ENCODE measurements around the gene TPO.
"Not testable (repeated sequence)": the region's sequence is repeated elsewhere in the genome, so short reads cannot be mapped to it uniquely, and the experiment has no call there.

TPO gene

DNA sequence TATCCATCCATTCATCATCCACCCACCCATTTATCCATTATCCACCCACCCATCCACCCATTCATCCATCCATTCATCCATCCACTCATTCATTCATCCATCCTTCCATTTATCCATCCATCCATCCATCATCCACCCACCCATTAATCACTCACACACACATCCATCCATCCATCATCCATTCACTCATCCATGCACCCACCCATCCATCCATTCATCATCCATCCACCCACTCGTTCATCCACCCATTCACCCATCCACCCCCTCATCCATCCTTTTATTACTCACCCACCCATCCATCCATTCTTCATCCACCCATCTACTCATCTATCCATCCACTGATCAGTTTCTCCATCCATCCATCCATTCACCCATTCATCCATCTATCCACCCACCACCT, 8.1 kb upstream of the TPO start:
- DNase-seq (ENCODE audit: low read depth in 2 of 2): no peak

DNA sequence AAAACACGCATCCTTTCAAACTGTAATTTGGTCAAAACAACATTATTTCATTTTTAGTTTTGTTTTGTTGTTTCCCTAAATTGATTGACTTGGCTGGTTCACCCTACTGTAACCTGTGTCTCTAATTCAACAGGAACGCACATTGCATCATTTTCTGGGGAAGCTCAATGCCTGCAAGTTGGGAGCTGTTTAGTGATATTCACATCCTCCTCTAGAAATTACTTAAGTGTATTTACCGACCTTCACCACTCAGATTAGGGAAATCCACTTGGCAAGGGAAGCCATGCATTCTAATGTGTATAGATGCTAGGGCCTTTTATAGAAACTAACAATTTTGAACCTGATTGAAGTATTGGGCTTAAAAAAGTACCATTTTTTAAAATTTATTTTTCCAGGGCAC, 7.3 kb upstream of the TPO start:
- DNase-seq (ENCODE audit: low read depth in 2 of 2): no peak

DNA sequence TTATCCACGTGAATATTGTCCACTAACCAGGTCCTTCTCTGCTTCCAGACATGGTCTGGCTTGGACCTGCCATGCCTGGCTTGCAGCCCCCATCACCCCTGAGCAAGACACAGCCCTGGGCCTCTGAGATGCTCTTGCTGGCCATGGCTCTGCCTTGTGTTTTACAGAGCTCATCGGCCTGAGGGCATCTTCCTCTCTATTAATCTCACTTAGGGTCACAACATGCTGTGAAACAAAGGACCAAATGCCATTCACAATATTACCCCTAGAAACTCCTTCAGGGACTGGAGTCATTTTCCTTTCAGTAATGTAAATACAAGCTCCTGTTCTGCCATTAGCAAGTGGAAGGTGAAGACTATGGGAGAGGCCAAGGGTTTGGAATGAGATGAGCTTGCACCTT, 6.8 kb upstream of the TPO start:
- no peak for DNase-seq (ENCODE audit: low read depth in 2 of 2)

DNA sequence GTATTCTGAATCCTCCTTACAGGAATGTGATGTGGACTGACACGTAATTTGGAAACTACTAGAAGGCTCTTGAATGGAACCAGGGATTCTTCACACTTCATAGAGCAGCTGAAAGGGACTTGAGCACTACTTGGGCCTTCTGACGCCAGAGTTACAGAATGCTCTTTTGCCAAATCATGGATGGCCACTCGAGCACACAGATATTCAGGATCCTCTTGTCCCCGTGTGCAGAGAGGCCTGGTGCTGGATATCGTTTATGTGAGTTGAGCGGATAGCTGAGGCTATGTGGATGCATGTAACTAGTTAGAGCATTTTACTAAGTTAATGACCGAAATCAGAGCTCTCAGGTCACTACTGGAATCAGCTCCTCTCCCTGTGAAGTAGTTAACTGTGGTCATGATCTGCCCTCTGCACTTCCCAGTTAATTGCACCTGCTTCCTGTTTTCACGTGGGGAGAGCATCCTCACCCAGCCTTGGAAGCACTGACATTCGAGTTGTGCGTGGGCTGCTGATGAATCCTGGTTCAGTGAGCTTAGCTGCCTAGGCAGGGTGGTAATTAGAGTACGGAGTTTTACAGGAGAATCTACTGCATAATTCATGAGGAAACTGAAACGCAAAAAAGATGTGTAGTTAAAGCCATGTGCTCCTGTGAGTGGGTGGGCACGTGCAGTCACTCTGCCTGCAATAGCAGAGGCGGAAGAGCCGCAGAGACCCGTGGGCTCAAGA, 5.2 kb upstream of the TPO start:
- DNase-seq (ENCODE audit: low read depth in 2 of 2): no peak

DNA sequence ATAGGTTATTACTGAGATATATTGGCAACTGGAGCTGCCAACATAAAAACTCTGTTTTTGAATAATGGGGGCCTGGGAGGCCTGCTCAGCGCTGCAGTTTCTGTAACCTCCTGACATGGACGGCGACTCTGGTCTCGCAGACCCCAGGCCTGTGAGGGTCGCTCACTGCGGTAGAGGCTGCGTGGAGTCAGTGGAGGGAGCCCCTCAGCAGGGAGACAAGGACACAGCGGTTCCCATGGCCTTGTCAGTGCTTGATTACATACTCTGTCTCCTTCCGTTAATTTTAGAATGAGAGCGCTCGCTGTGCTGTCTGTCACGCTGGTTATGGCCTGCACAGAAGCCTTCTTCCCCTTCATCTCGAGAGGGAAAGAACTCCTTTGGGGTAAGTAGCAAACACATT, 858 bp downstream of the TPO start:
- no peak for DNase-seq (ENCODE audit: low read depth in 2 of 2)

DNA sequence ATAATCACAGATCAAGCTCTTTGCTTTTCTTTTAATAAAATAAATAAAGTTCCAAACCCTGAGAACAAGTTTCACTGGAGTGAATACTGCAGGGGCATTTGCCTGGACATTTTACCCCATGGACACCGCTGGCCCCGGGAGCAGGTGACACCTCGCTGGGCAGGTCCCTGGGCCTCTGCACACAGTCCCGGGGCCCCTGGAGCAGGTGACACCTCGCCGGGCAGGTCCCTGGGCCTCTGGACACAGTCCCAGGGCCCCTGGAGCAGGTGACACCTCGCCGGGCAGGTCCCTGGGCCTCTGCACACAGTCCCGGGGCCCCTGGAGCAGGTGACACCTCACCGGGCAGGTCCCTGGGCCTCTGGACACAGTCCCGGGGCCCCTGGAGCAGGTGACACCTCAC, 1.6 kb downstream of the TPO start:
- DNase-seq (ENCODE audit: low read depth in 2 of 2): not testable (repeated sequence)

DNA sequence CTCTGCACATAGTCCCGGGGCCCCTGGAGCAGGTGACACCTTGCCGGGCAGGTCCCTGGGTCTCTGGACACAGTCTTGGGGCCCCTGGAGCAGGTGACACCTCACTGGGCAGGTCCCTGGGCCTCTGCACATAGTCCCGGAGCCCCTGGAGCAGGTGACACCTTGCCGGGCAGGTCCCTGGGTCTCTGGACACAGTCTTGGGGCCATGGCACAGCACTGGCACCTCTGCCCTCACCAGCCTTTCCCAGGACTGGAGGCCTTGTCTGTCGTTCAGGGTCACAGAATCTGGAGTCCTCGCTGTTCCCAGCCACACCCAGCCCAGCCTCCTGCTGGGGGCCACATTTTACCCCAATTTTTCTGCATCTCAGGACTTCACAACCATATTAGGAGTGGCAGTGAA, 2.2 kb downstream of the TPO start:
- no peak for DNase-seq (ENCODE audit: low read depth in 2 of 2)

DNA sequence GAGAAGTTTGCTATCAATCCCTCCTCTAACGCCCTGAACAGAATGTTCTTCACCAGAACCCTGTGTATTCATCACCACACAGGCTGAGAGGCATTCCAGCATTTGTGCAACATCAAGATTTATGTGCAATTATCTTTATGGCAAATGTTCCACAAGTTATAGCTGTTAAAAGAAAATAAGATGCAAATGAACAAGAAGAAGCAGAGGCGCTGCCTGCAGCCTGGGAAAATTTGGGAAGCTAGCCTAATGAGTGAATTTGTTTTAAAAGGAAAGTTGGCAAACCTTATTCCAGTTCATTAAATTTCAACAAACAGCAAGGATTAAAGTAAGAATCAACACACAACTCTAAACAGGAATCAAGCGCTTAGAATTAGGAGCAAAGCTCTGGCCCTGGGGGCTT, 5.3 kb downstream of the TPO start:
- no peak for DNase-seq (ENCODE audit: low read depth in 2 of 2)

DNA sequence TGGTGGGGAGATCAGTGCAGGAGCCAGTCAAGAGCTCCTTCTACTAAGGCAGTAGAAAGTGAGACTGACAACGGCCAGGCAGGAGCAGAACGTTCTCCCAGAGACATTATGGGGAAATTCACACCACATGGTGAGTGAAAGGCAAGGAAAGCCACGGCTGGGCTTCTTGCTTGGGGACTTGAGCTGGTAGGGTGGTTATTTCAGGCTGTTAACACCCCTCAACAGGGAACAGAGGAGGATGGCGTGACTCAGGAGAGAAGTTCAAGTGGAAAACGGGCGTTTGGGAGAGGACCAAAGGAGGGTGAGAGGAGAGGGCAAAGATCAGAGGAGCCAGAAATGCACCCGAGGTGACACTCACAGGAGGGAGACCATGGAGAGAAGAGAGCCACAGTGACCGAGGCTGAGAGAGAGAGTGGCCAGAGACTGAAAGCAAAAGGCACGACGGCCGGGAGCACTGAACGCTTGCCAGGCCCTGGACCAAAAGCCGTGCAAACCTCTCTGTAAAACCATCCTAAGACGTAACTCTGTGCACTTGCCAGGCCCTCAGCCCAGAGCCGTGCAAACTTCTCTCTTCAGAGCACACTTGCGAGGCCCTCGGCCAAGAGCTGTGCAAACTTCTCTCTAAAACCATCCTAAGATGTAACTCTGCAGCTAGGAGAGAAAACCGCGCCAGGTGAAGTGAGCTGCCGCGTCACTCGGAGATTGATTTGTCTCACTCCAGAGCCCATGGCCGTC, 7.7 kb downstream of the TPO start:
- DNase-seq (ENCODE audit: low read depth in 2 of 2): no peak

DNA sequence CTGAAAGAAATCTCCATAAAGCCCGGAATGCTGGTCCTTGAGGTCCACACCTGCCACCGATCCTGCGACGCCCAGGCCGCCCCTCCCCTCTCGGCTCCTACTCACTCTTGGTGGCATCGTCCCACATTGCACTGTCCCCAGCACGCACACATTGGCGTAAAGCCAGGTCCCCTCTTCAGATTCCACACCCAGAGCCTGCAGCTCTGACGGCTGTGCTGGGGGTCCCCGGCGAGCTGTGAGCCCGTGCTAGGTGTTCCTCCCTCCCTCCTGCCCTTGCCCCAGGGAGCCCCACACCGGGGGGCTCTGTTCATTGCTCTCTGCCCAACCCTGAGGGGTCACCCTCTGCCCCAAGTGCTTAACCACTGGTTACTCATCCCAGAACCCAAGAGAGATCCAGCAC, 8.5 kb downstream of the TPO start:
- no peak for DNase-seq (ENCODE audit: low read depth in 2 of 2)

DNA sequence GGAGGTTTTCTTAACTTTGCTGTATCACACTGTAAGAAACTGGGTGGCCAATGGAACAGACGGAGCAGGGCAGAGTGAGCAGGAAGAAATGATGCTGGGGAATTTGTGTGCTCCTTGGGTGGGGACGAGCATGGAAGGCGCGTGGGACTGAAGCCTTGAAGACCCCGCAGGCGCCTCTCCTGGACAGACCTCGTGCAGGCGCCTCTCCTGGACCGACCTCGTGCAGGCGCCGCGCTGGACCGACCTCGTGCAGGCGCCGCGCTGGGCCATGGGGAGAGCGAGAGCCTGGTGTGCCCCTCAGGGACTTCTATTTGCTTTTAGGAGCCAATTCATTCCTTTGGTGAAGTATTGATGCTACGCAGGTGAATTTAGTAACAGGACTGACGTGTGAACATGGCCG, 8.9 kb downstream of the TPO start:
- no peak for DNase-seq (ENCODE audit: low read depth in 2 of 2)

DNA sequence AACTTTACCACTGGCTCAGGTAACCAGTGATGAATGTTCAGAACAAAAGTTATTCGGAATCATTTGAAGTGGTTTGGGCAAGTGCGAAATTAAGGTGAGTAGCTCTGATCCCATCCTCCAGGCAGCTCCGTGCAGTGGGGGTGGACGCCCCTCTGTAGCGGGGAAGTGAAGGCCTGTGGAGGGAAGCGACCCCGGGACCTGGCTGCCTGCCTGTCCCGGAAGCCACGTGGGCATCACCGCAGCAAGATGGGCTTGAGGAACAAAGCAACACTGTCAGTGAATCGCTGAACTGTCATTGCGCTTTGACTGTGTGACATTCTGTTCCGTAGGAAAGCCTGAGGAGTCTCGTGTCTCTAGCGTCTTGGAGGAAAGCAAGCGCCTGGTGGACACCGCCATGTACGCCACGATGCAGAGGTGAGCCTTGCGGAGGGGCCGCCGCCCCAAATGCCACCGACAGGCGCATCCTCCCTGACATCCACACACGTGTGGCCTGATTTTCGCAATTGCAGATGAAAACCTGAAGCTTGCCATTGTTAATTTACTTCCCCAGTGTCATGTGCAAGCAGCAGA, 9.5 kb downstream of the TPO start:
- no peak for DNase-seq (ENCODE audit: low read depth in 2 of 2)

DNA sequence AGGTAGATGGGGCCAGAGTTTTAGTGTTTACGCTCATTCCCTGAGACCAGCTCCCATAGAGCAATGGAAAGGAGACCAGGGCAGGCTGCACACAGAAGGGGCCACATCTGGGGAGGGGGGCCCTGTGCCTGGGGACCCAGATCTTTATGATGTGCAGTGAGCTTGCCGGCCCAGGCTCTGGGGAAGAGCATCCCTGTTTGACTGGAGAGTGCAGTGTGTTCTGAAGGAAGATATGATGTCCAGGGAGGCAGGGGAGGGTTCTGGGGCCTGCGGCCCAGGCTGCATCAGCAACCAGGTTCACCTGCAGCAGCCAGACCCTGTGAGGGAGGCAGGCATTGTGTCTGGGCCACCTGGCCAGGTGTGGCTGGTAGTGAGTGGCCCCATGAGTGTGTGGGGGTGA, 13.8 kb downstream of the TPO start:
- no peak for DNase-seq (ENCODE audit: low read depth in 2 of 2)

DNA sequence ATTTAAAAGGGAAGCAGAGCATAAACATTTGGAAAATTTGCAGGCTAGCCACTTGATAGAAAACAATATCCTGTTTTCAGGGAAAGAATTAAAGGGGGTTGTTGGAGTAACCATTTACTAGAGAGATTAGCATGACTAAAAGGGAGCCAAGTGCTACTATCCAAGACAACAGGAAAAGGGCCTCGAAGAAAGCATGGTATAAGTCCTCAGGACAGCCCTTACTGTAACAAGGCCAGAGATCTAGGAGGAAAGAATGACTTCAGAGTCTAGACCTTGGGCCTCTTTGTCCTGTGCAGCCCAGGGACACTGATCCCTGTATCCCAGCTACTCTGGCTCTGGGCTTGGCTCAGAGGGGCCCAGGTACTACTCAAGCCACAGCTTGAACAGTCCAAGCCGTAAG, 16.6 kb downstream of the TPO start:
- DNase-seq (ENCODE audit: low read depth in 2 of 2): no peak

DNA sequence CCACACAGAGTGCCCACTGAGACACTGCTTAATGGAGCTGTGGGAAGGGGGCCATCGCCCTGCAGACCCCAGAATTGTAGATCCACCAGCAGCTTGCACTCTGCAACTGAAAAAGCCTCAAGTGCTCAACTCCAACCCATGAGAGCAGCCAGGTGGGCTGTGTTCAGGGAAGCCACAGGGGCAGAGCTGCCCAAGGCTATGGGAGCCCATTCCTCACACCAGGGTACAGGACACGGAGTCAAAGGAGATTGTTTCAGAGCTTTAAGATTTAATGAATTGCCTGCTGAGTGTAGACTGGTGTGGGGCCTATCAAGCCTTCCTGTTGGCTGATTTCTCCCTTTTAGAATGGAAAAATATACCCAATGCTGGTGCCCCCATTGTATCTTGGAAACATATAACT, 17.2 kb downstream of the TPO start:
- no peak for DNase-seq (ENCODE audit: low read depth in 2 of 2)

DNA sequence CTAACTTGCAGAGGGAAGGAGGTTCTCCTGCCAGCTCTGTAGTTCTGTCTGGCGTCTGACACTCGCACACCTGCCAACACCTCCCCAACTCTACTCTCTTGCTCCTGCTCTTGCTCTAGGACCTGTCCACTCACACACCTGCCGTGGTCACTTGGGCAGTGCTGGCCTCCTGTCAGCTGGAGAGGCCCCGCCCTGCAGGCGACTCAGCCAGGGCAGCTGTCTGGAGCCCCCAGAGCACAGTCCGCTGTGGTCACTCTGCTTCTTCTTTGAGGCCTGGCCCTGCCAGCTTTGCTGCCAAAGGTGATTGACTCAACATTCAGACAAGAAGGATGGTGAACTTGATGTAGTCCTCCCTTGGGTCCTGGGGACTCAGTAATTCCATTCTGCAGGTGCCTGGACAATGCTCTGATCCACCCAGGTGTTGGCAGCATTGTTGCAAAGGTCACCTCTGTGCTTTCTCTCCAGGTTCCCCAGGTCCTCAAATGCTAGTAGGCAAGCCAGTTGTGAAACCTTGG, 18.7 kb downstream of the TPO start:
- no peak for DNase-seq (ENCODE audit: low read depth in 2 of 2)

DNA sequence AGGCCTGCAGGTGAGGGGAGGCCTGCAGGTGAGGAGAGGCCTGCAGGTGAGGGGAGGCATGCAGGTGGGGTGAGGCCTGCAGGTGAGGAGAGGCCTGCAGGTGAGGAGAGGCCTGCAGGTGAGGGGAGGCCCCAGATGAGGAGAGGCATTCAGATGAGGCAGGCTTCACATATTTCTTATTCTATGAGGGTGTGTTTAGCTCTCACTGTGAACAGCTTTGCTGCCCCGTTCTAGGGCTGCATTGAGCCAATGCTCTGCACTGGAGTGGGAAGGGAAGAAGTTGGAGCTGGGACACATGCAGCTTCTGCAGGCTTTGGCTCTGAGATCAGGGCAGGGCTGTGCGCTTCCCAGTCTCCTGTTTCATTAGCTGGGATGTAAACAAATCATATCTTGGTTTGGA, 19.5 kb downstream of the TPO start:
- no peak for DNase-seq (ENCODE audit: low read depth in 2 of 2)

DNA sequence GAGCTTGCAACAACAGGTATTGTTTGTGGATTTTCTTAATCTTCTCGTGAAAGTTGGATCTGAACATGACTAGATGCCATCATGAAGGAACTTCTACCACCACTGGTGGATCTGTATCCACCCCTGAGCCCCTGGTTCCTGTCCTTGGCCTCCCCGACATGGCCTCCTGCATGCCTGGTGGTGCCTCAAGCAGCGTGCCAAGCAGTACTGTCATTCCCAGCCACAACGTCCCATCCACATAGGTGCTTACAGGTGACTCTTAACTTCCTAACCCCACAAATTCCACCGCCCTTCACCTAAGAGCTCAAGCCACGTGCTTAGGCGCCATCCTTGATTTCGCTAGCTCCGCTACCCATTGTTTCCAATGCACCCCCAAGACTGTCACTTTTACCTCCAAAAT, 23.1 kb downstream of the TPO start:
- DNase-seq (ENCODE audit: low read depth in 2 of 2): no peak

DNA sequence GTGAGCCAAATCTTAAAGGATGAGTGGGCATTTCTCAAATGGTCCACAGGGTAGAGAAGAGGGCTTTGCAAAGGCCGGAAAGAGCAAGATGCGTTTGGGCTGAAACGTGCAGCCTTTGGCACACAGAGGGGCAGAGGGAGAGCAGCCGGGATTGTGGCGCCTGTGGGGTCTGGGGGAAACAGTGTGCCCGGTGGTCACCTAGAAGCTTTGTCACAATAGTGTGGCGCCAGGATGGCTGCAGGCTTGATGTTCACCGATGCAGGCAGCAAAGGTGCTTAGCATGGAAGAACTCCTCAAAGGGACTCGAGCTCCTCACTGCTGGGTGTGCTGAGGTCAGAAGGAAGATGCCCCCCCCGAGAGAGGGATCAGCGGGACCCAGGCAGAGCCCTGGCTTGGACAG, 23.8 kb downstream of the TPO start:
- no peak for DNase-seq (ENCODE audit: low read depth in 2 of 2)

DNA sequence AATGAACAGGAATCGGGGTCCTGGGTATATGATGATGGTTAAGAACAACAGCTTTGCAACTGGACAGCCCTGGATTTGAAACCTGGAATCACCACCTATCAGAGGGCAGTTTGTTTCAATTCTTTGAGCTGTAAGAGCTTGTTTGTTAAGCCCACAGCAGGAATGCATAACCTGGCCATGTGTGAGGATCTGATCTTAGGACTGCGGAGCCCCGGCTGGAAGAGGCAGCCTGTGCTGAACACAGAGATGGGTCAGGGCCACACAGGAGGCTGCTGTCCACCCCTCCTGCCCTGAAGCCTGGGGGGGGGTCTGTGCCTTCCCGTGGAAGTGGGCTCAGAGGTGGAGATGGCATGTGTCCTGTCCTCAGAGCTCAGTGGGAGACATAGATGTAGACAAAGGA, 24.3 kb downstream of the TPO start:
- no peak for DNase-seq (ENCODE audit: low read depth in 2 of 2)

DNA sequence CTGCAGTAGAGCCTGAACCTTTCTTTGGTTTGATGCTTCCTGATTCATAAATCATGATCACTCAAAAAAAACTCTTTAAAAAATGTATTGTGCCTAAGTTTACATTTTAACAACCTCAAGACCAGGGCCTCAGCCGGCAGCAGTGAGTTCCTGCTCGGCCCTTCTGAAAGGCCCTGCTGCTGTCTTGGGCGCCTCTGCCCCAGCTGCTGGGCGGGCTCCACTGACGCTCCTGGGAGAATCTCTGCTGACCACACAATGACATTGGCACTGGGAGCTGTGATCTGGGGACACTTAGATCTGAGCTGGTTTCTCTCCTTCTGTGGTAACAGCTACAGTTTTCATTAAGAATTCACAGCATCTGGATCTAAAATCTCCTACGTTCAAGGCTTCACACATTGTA, 25.7 kb downstream of the TPO start:
- no peak for DNase-seq (ENCODE audit: low read depth in 2 of 2)

DNA sequence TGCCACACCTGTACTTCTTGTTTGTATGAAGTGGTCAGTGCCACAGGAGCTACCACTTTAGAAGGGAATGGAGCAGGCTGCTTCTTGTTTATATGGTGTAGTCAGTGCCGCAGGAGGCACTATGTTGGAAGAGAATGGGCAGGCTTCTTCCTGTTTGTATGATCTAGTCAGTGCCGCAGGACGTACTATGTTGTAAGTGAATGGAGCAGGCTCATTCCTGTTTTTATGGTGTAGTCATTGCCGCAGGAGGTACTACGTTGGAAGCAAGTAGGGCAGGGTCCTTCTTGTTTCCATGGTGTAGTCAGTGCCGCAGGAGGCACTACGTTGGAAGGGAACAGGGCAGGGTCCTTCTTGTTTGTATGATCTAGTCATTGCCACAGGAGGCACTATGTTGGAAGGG, 27.3 kb downstream of the TPO start:
- DNase-seq (ENCODE audit: low read depth in 2 of 2): no peak

DNA sequence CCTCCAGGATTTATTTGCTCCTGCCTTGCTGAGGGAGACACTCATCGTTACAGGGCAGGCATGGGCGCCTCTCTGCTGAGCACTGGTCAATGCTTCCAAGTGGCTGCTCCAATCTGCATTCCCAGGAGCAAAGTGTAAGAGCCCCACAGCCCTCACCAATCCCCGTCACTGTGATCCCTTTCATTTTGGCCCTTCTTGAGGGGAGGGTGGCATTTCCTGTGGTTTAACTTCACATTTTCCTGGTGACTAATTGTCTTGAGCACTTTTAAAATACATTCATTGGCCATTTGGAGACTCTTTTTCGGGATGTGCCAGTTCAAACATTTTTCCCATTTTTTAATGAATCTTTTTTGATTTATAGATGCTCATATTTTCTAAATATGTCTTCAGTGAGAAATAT, 33.0 kb downstream of the TPO start:
- no peak for DNase-seq (ENCODE audit: low read depth in 2 of 2)
